ENCODE measurements around the gene TLE6. TPM values are rescaled to one million over a fixed set of nuclear protein-coding genes. Genes with fewer than 3 reads are reported as not detected.
"Not testable (repeated sequence)": the region's sequence is repeated elsewhere in the genome, so short reads cannot be mapped to it uniquely, and the experiment has no call there.

Gene TLE6
- total RNA-seq, 1 donor from 2014 or later, result 0.93 TPM

GRCh38 chr19:3036119-3036976, 59.0 kb downstream of the TLE6 start:
- TF ChIP-seq CTCF (IDR thresholded peaks at IDR 0.05), result no peak
- peak; percentile 75 for DNase-seq
- POLR2A ChIA-PET, result interaction anchor here (0.6 to 3.2 kb wide), 26 partner anchors 9 to 1443 kb away, joined by 3 to 28 read pairs (median 4); partner anchors contain the start of genes APBA3, GADD45B, GNA11 and MRPL54
- peaks cover 10% of the 10 kb centered on the region for H3K27me3 Mint-ChIP-seq
- ATAC-seq (ENCODE audit: low read depth), result peak; percentile 50
- intact Hi-C loops (cut with micrococcal nuclease), result no loop called here
- peaks cover 17% of the 10 kb centered on the region for H3K4me1 Mint-ChIP-seq
- CTCF ChIA-PET, result interaction anchor here (1.2 to 2.0 kb wide), 4 partner anchors 71 to 84 kb away, joined by 3 to 7 read pairs (median 4); no protein-coding TSS in a partner anchor
- H3K4me3 Mint-ChIP-seq, result peak overlapping the region; percentile 90
- no peaks in the 10 kb centered on the region for H3K9me3 Mint-ChIP-seq
- no peaks in the 10 kb centered on the region for H3K36me3 Mint-ChIP-seq (ENCODE audit: low read depth)
- H3K27ac Mint-ChIP-seq, result peak overlapping the region; percentile 88

DNA sequence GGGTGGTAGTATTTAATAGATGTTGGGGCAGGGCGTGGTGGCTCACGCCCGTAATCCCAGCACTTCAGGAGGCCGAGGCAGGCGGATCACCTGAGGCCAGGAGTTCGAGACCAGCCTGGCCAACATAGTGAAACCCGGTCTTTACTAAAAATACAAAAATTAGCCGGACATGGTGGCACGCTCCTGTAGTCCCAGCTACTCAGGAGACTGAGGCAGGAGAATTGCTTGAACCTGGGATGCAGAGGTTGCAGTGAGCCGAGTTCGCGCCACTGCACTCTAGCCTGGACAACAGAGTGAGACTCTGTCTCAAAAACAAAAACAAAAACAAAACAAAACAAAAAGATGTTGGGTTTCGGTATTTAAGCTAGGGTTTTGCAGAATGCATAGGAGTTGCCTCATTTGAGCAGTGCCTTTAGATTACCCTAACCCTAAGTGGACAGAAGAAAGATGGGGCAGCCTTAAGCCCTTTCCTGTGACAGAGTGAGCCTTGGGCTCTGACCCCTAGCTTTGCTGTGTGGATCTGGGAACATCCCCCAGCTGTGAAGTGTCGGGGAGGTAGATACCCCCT, 59.7 kb downstream of the TLE6 start:
- H3K36me3 Mint-ChIP-seq (ENCODE audit: low read depth); intact Hi-C loops (cut with micrococcal nuclease); DNase-seq; H3K27me3 Mint-ChIP-seq; H3K9me3 Mint-ChIP-seq; H3K27ac Mint-ChIP-seq; ATAC-seq (ENCODE audit: low read depth): not testable (repeated sequence)
- CTCF ChIA-PET, result interaction anchor here (2.0 kb wide), 1 partner anchor 75 kb away, joined by 7 read pairs; no protein-coding TSS in a partner anchor
- peaks cover 19% of the 10 kb centered on the region for H3K4me1 Mint-ChIP-seq
- H3K4me3 Mint-ChIP-seq, result peak overlapping the region; percentile 90
- POLR2A ChIA-PET, result interaction anchor here (0.6 to 3.2 kb wide), 12 partner anchors 8 to 561 kb away, joined by 3 to 28 read pairs (median 7); partner anchors contain the start of genes GADD45B, TLE5 and TLE6

DNA sequence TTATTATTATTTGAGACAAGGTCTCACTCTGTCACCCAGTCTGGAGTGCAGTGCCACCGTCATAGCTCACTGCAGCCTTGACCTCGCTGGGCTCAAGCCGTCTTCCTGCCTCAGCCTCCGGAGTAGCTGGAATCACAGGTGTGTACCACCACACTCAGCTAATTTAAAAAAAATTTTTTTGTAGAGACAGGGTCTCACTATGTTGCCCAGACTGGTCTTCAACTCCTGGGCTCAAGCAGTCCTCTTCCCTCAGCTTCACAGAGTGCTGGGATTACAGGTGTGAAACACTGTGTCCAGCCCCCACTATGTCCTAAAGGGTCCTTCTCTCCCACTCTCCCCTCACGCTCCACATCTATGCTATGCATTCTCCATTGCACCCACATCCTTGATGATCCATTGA, 60.9 kb downstream of the TLE6 start:
- Mint-ChIP-seq H3K9me3 (no peaks in the 10 kb centered on the region), H3K36me3 (ENCODE audit: low read depth) (no peaks in the 10 kb centered on the region), H3K4me1 (peaks cover 24% of the 10 kb centered on the region), H3K27ac (no peak overlapping the region), H3K27me3 (peaks cover 13% of the 10 kb centered on the region), H3K4me3 (no peak overlapping the region)
- ATAC-seq (ENCODE audit: low read depth) (no peak), DNase-seq (no peak)
- POLR2A ChIA-PET, result interaction anchor here (0.6 to 3.2 kb wide), 4 partner anchors 14 to 23 kb away, joined by 3 to 18 read pairs (median 4); no protein-coding TSS in a partner anchor
- TF ChIP-seq CTCF (IDR thresholded peaks at IDR 0.05), result no peak
- CTCF ChIA-PET, result no interaction called here
- intact Hi-C loops (cut with micrococcal nuclease), result no loop called here

- no peak for TF ChIP-seq CTCF (IDR thresholded peaks at IDR 0.05)
- Mint-ChIP-seq H3K27me3 (peaks cover 13% of the 10 kb centered on the region), H3K36me3 (ENCODE audit: low read depth) (no peaks in the 10 kb centered on the region), H3K27ac (peak overlapping the region; percentile 30), H3K4me3 (no peak overlapping the region), H3K4me1 (peaks cover 24% of the 10 kb centered on the region), H3K9me3 (no peaks in the 10 kb centered on the region)
- POLR2A ChIA-PET, result interaction anchor here (0.6 to 0.7 kb wide), 6 partner anchors 11 to 1584 kb away, joined by 3 to 7 read pairs (median 4); no protein-coding TSS in a partner anchor
- CTCF ChIA-PET, result interaction anchor here (0.6 kb wide), 1 partner anchor 69 kb away, joined by 3 read pairs; no protein-coding TSS in a partner anchor
- no peak for DNase-seq
- intact Hi-C loops (cut with micrococcal nuclease), result no loop called here
- no peak for ATAC-seq (ENCODE audit: low read depth)
Observed at GRCh38 chr19:3039125-3039524, 61.8 kb downstream of the TLE6 start.

- intact Hi-C loops (cut with micrococcal nuclease), result no loop called here
- Mint-ChIP-seq H3K4me1 (peaks cover 18% of the 10 kb centered on the region), H3K4me3 (no peak overlapping the region), H3K36me3 (ENCODE audit: low read depth) (no peaks in the 10 kb centered on the region), H3K27ac (no peak overlapping the region), H3K27me3 (peaks cover 9% of the 10 kb centered on the region), H3K9me3 (no peaks in the 10 kb centered on the region)
- DNase-seq (no peak), ATAC-seq (ENCODE audit: low read depth) (no peak)
- POLR2A ChIA-PET, result interaction anchor here (1.0 kb wide), 1 partner anchor 20 kb away, joined by 3 read pairs; no protein-coding TSS in a partner anchor
- CTCF ChIA-PET, result no interaction called here
- TF ChIP-seq CTCF (IDR thresholded peaks at IDR 0.05), result no peak
Observed at GRCh38 chr19:3039641-3040077, 62.3 kb downstream of the TLE6 start.
